ENCODE measurements around the gene SPATS2L.

- TF ChIP-seq CTCF (conservative IDR thresholded peaks at IDR 0.05; ENCODE audit: low read depth in 2 of 2) (no peak), EZH2 (IDR thresholded peaks at IDR 0.05; ENCODE audit: low read depth, unreplicated experiment) (no peak), REST (IDR thresholded peaks at IDR 0.05; ENCODE audit: unreplicated experiment) (no peak), EZH2phosphoT487 (IDR thresholded peaks at IDR 0.05; ENCODE audit: unreplicated experiment) (no peak), POLR2AphosphoS5 (IDR thresholded peaks at IDR 0.05; ENCODE audit: low read depth) (no peak), CREB1 (CRISPR knock-in tag; IDR thresholded peaks at IDR 0.05; ENCODE audit: low read depth) (no peak)
These were observed 110.4 kb downstream of the SPATS2L start for GRCh38 chr2:200416878-200417277.

Measured in GM23338 (cell line).